CD4-positive, alpha-beta T cell treated with Interleukin-4 for 4 hours (primary cell): ENCODE measurements around the gene CNOT9.
A peak's percentile ranks its signal among the peaks of the same experiment; 100 is the strongest.

Experiments used
- DNase-seq: peaks from one replicate; pipeline ENCODE4 v3.0.0-alpha.2; 2020

Gene CNOT9

DNA sequence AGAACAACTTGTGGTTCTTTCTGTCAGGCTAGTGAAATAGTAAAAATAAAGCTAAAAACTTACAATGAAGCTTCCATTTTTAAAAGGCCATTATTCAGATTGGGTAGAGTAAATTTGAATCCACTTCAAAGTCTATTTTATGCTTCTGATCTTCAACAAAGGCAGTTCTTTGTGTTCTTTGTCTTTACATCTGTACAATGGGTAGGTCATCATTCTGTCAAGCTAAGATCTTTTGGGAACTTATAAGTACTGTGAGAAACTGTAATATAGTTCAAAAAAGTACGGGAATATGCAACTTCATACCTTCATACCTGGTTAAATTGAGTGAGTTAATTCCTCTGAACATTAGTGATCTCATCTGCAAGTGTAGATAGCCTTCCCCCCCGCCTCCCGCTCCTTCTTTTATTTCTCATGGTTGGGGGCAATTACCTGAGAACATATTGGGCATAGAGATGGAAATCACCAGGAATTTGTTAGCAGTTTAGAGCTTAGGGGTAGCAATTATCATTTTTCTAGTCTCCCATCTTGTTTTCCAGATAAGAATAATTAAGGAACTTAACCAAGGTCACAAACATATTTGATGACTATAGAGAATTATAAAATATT is 9.7 kb downstream of the CNOT9 start:
- no peak for DNase-seq

- peak; percentile 17 for DNase-seq
Measured at GRCh38 chr2:218582076-218582475, 13.4 kb downstream of the CNOT9 start.

DNA sequence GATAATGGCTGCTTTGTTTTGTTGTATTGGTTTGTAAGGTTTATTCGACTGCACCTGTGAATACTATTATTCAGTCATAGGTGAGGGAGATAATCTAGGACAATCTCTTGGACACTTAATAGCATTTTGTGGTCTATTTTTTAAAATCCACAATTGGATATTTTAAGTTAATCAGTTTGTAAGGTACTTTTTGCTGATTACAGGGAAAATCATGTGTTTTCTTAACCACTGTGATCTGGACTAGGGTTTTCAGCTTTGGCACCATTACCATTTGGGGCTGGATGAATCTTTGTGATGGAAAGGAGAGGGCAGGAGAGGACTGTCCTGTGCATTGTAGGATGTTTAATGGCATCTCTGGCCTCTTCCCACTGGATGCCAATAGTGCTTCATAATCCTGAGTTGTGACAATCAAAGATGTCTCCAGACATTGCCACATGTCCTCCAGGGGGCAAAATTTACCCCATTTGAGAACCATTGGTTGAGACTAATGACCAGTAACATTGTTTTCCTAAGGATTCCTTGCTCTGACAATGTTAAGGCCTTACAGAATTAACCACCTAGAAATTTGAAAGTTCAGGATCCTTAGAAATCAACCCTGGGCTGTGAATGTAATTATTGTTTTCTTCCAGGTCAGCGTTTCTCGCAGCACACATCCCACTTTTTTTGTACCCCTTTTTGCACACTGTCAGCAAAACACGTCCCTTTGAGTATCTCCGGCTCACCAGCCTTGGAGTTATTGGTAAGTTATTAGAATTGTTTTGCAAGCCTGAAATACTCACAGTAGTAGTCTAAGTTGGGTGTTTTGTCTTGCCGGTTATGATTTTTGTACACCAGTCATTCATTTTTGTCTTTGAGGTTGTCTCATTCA is 15.6 kb downstream of the CNOT9 start:
- no peak for DNase-seq

GRCh38 chr2:218585541-218585940 is 16.9 kb downstream of the CNOT9 start:
- DNase-seq: no peak

DNA sequence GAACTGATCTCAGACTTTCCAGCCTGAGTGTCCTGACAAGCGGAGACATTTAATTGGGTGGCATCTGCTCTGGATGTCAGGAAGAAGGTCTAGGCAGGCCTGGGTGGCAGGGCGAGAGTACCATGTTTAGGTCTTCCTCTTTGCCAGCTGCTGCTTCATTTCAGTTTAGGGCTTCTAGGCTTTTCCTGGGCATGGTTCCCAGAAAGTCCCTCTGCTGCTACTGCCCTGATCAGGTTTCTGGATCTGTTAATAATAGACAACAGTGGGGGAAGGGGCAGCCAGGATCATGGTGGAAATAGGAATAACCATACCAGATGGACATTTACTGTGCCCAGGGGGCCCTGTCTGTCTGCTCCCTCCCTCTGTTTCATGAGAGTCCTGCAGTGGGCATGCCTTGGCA is 36.8 kb downstream of the CNOT9 start:
- no peak for DNase-seq

DNA sequence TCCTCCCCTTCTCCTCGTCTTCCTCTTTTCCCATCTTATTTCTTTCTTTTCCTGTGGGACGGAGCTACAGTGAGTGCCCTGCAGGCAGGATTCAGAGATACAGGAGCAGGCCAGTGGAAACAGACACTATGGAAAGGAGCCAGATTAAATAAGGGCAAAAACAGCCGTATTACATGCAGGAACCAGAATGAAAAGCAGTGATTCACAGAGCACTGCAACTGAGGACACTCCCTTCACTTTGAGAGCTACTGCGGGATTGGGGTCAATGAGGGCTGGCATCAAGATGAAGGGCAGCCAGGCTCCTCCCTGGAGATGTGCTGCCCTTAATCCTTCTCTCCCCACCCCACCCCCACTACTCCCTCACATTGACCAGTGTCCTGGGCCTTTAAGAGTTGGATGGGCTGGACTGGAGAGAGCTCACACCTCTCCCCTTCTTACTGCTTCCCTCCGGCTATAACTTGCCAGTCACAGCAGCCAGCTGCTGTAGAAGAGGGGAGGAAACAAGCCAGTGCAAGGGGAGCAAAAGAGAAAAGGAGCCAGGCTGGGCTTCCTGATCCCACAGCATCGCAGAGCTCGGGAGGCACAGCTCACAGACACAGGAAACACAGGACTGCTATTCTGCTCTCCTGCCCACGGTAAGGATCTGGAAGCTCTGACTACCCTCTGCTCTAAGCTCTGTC is 38.9 kb downstream of the CNOT9 start, which contains the start of gene PLCD4:
PLCD4 (plus strand) TSS at position 464 of the 680 bp plus-strand sequence. CDS start 7,841 bp downstream, outside the sequence.
- no peak for DNase-seq

DNA sequence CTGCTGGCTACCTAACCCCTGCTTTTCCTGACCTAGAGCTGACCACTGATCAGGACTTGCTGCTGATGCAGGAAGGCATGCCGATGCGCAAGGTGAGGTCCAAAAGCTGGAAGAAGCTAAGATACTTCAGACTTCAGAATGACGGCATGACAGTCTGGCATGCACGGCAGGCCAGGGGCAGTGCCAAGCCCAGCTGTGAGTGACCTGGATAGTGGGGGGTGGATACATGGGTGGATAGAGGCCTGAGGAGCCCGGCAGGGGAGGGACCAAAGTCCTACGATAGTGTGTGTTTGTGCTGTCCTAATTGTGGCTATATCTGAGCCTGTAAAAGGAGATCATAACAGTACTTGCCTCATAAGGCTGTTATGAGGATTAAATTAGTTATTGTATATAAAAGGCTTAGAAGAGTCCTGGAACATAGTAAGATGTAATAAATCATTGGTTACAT is 47.3 kb downstream of the CNOT9 start:
- DNase-seq: no peak

GRCh38 chr2:218618102-218618860 is 49.6 kb downstream of the CNOT9 start:
- DNase-seq: no peak

- no peak for DNase-seq
Measured at GRCh38 chr2:218621007-218621406, 52.4 kb downstream of the CNOT9 start.

DNA sequence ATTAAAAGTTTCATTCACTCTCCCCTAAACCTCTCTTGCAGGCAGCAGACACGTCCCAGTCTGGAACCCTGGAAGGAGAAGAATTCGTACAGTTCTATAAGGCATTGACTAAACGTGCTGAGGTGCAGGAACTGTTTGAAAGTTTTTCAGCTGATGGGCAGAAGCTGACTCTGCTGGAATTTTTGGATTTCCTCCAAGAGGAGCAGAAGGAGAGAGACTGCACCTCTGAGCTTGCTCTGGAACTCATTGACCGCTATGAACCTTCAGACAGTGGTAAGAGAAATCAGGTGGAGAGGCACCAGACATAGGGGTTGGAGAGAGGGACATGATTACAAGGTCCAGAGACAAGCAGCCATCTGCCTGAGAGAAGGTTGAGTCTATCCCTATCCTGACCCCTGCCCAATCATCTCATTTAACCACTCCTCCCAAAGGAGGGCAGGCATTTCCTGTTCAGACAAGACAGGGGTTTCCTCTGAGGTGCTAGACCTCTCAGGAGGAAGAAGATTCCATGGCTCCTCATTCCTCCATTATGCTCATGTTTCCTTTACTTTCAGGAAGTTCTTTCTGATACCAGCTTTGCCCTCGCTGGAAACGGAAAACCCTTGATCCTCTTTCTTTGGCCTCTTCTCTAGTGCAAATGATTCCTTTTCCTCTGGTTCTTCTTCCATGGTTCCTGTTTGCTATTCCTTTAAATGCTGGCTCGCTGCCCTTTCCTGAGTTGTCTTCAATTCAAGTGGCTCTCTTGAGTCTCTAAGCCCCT is 54.1 kb downstream of the CNOT9 start:
- no peak for DNase-seq

DNA sequence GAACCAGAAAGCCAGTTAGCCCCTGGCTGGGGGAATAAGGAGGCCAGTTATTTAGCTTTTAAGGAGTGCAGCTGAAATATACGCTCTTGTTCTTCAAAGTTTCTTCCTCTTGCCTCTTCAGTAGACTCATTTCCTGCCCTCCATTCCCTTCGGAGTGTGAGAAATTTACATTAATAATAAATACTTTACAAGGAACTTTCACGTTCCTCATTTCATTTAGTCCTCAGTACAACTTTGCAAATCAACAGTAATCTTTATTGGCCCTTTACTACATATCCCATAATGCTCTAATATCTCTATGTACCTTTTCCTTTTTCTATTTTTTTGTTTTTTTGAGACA is 54.7 kb downstream of the CNOT9 start:
- no peak for DNase-seq

GRCh38 chr2:218626369-218626768 is 57.7 kb downstream of the CNOT9 start:
- DNase-seq: no peak

DNA sequence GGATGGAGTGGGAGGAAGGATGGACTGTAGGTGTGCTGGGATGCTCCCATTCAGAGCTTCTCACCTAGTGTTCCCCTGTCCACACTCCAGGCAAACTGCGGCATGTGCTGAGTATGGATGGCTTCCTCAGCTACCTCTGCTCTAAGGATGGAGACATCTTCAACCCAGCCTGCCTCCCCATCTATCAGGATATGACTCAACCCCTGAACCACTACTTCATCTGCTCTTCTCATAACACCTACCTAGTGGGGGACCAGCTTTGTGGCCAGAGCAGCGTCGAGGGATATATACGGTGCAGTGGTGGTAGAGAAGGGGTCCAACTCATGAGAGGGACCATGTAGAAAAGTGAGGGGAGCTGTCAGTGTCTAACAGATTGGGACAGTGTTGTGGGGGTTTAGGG is 59.3 kb downstream of the CNOT9 start:
- DNase-seq: no peak

DNA sequence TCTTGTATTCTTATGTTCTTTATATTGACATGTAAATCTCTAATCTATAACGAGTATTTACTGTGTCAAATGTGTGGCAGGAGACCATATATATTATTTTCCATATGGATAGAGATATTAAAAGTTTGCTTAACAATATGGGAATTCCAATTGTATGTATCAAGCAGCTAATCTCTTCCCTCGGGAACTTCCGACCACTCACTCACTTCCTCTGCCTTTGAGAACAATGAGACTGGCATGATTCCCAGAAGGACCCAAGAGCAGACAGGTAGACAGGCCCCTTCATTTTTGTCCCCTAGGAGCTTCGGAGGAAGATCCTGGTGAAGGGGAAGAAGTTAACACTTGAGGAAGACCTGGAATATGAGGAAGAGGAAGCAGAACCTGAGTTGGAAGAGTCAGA is 63.2 kb downstream of the CNOT9 start:
- DNase-seq: no peak

- no peak for DNase-seq
Measured at GRCh38 chr2:218635719-218636118, 67.1 kb downstream of the CNOT9 start.

GRCh38 chr2:218638372-218638771 is 69.7 kb downstream of the CNOT9 start:
- no peak for DNase-seq

DNA sequence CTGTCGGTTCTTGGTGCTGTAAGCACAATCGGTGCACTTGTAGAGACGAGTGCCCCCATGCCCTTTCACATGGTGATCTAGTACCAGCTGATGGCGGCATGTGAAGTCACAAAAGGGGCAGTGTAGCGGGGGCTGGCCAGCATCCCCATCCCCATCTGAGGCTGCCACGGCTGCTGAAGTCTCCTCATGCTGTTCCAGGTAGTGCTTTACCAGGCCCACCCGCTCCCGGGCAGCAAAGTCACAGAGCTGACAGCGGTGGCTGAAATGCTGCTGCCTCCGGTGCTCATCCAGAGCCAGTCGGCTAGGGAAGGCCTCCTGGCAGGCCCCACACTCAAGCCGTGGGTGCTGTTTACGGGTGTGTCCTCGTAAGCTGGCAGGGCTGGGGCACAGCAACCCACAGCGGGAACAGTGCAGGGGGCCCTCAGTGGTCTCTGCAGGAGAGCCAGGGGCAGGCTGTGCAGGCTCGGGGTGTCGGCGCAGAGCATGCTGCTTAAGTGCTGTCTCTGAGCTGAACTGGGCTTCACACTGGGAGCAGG is 73.5 kb downstream of the CNOT9 start:
- no peak for DNase-seq

DNA sequence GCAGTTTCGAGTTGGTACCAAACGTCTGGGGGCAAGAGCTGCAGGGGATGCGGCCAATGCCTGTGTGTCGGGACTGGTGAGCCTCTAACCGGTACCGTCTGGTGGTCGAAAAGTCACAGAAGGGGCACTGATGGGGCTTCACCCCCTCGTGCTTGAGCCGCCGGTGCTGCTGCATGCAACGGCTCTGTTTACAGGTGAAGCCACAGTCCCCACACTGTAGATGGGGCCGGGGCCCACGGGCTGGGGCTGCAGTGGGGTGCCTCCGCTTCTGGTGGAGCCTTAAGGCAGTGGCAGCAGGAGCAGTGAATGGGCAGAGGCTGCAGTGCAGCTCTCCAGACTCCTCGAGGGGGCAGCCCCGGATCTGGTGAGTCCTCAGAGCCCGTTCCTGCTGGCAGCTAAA is 74.1 kb downstream of the CNOT9 start:
- DNase-seq: no peak

DNA sequence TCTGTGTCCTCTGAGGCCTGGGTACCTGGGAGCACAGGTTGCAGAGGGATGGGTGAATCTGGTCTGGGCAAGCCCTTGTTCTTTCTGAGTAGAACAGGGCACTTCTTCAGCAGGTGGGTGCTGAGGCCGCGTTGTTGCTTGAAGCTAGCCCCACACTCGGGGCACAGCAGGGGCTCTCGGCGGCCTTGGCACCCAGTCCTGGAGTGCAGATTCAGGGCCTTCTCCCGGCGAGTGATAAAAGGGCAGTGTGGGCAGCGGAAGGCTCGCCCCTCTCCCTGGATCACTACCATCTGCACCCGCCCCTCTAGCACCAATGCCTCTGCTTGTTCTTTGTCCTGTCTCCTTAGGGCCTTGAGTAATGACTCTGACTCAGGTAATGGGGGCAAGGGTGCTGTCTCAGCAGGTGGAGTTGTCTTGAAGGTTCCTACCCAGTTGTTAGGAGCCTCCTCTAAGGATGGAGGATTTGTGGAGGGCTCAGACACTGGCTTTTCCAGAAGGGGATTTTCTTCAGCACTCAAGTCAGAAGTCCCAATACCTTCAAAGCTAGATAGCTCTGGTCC is 75.2 kb downstream of the CNOT9 start:
- DNase-seq: no peak

DNA sequence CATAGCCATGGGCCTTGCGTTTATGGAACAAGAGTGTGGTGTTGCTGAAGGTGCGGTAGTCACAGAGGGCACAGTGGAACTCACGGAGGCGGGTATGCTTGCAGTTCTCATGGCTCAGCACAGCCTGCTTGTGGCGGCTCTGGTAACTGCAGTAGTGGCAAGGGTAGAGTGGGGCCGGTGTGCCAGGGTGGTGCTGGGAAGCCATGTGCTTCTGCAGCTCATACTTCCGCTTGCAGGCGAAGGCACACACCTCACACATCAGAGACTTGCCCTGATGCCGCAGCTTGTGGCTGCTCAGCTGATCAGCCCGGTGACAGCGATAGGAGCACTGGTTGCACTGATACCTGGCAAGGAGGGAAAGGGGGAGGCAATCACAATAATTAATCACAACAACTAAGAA is 76.1 kb downstream of the CNOT9 start:
- DNase-seq: no peak

DNA sequence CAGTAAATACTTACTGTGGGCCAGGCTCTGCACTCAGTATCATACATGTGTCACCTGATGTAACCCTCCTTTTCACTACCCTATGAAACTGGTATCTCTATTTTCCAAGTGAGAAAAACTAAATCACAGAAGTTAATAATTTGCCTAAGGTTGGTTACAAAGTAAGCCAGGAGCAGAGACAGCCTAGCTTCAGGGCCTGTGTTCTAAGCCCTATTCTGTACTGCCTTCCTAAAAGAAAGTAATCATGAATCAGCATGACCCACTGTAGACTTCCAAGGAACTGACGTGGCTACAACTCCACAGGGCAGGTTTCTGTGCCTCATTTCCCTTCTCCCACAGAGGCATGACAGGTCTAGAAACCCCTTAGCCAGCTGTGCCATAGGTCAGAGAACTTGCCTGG is 76.5 kb downstream of the CNOT9 start:
- DNase-seq: no peak
